NCI-H2107 (cell line): ENCODE measurements around the gene NKIRAS1.

ENCODE experiments used
- DNase-seq: peaks from one replicate; lab custom pipeline; 2025; lab: John Stamatoyannopoulos, UW

Gene NKIRAS1

DNA sequence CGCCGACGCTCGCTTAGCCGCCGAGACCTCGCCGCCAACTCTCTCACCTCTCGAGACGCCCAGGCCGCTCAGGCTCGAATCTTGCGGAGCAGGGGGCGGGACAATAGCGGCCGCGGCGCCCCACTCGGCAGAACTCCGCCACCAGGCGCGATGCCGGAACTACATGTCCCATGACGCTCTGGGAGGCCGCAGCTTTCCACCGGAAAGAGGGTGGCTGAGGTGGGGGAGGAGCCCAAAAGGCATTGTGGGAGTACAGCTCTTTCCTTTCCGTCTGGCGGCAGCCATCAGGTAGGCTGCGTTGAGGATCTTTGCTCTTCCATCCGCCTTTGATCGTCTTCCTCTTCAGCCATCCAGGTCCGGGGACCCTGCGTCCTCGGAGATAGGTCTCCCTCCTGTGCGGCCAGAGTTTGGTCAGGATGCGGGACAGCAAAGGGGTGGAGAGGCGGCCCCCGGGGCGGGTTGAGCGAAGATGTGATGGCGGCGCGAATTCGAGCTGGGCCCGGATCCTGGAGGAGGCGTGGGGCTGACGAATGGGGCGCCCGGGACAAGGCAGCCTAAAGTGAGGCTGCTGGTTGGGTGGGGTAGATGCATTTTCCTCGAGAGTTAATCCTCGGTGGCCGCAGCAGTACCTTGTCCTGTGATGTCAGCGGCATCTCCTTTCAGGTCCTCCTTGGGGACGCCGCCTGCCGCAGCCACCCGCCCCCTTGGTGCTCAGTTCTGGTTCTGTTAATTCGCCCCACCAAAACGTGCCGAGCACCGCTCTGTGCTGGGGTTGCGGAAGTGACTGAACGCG lies at the start of gene NKIRAS1, which contains the start of gene RPL15:
TSS of gene NKIRAS1 (minus strand) at position 105 of the 793 bp plus-strand sequence. CDS start 6,086 bp downstream, outside the sequence.
TSS of gene RPL15 (plus strand) at position 247 of the 793 bp plus-strand sequence. CDS start 728 bp downstream, outside the sequence.
- peak; percentile 66 for DNase-seq

DNA sequence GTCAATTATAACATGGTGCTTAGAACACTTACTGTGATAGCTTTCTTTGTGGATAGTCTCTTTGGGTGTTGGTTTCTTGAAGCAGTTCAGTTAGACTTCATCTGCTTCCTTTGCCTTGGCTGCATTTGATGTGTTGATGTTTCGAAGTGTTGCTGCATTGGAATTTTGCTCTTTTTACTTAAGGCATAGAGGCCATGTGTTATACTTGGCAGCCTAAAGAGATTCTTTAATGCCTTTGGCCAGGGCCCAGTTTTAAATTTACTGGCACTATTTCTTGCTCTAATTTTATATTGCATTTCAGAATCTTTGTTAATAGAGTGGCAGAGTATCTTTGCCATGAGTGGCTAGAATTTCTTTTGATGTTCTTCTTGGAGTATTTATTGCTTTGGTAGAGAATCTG lies 49.5 kb upstream of the NKIRAS1 start:
- no peak for DNase-seq

DNA sequence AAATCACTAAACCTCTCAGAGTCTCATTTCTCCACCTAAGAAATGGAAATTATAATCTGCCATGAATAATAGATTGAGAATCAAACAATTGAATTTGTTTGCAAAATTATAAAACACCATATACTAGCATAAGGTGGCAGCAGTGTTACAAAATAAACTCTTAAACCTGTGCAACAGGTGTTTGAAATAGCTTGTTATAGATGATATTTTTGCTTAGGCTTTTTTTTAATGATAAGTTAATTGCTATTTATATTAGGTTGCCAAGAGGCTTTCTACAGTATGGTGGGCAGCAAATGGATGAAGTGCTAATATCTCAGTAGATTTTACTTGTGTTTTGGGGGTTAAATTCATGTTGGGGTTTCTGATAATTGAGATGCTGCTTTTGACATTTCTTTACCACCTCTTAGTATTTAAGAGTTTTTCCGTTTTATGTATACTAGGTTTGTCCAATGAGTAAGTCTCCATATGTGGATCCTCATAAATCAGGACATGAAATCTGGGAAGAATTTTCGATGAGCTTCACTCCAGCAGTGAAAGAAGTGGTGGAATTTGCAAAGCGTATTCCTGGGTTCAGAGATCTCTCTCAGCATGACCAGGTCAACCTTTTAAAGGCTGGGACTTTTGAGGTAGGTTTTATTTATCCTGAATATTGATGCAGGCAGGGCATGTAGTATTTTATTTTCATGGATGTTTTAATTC lies 47.9 kb upstream of the NKIRAS1 start:
- no peak for DNase-seq

- DNase-seq, result no peak
Measured at GRCh38 chr3:23961913-23962312, 45.1 kb upstream of the NKIRAS1 start.

GRCh38 chr3:23961066-23961465 lies 44.3 kb upstream of the NKIRAS1 start:
- DNase-seq, result no peak

- DNase-seq, result no peak
Measured at GRCh38 chr3:23960649-23961048, 43.9 kb upstream of the NKIRAS1 start.

GRCh38 chr3:23959135-23959900 lies 42.5 kb upstream of the NKIRAS1 start:
- no peak for DNase-seq

DNA sequence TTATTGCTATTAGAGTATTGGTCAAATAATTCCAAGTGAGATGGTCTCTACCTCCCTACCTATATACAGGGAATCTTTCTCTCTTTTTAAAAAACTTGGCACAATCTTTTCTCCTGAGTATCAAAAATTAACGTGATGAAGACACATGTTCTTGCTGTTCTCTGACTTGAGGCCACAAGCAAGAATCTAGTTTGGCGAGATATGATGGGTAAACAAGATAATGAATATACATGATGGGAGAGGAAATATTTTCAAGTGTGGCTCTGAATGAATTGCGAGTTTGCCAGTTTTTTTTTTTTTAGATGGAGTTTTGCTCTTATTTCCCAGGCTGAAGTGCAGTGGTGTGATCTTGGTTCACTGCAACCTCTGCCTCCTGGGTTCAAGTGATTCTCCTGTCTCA lies 39.9 kb upstream of the NKIRAS1 start:
- no peak for DNase-seq

GRCh38 chr3:23954144-23954543 lies 37.4 kb upstream of the NKIRAS1 start:
- no peak for DNase-seq

- no peak for DNase-seq
Measured at GRCh38 chr3:23953523-23953922, 36.7 kb upstream of the NKIRAS1 start.

DNA sequence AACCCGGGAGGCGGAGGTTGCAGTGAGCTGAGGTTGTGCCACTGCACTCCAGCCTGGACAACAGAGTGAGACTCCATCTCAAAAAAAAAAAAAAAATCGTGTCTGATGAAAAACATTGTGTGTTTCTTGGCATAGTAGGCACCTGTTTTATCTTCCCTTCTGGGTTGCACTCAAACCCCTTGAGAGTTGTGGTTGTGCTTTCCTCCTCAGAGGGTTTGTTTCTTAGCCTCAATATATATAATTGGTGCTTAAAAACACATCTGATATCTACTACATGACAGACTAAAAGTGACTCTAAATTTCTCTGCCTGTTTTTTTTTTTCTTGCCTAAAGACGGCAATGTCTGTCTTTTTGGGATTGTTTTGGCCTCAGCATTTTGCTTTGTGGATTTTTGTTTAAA lies 35.9 kb upstream of the NKIRAS1 start:
- no peak for DNase-seq

DNA sequence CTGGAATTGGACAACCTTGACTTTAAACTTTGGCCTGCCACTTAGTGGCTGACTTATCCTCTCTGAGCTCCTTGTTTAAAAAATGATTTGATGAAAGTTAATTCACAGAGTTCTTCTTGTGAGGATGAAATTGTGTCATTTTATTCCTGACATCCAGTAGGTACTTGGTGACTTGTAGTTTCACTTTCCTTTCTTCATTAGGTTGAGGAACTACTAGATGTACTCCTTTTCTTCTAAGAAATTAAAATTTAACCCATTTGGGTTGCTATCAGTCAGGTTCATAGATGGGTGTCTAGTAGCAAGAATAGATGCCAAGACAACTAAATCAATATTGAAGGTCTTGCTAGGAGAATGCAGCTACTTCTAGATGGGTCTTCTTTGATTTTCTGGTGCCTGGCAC lies 33.5 kb upstream of the NKIRAS1 start:
- DNase-seq, result no peak

- DNase-seq, result no peak
Measured at GRCh38 chr3:23949784-23950183, 33.0 kb upstream of the NKIRAS1 start.

- DNase-seq, result no peak
Measured at GRCh38 chr3:23948761-23949160, 32.0 kb upstream of the NKIRAS1 start.

GRCh38 chr3:23945913-23946687 lies 29.3 kb upstream of the NKIRAS1 start:
- peak; percentile 78 for DNase-seq

DNA sequence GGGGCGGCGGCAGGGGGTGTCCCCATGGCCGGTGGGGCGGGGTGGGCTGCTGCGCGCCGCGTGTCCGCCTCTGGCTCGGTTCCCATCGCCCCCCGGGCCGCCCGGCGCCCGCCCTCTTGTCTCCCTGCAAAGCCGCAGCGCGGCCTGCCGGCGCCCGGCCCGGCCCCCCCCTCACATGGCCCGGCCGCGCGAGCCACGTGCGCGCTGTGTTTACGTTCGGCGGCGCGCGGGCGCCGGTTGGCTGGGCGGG lies 28.8 kb upstream of the NKIRAS1 start:
- DNase-seq, result no peak

DNA sequence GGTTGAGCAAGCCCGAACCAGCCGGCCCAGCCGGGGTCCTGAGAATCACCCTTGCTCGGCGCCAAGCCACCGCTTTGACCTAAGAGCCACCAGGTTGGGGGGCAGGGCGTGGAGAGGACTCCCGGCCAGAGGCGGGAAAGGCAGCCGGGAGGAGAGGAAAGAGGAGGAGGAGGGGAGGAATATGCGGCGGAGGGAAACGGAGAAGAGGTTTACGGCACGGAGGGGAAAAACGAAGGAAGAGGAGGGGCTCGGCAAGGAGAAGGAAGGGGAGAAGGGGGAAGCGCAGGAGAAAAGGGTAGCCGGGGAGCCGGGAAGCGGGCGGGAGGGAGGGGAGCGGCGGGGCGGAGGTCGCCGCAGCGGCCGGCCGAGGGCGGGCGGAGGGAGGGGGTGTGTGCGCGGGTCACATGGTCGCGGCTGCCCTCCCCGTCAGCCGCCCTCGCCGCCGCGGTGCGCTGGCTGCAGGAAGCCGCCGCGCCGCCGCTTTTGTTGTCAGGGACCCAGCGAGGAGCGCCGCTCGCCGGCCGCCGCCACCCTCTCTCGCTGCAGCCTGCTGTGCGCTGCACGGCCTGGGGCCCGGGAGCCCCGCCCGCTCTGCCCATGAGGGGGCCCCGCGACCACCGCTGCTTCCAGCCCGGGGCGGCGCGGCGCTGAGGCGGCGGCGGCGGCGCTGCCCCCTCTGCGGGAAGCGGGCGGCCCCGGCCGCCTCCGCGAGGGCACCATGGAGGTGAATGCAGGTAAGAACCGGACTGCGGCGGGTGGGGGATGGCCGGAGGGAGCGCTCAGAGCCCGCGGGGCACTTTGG lies 28.3 kb upstream of the NKIRAS1 start, which contains the start of gene NR1D2:
TSS of gene NR1D2 (plus strand) at position 426 of the 802 bp plus-strand sequence. CDS start at position 719, 293 bp downstream.
- DNase-seq, result peak; percentile 17

- DNase-seq, result no peak
Measured at GRCh38 chr3:23944007-23944783, 27.4 kb upstream of the NKIRAS1 start.

- no peak for DNase-seq
Measured at GRCh38 chr3:23942546-23942945, 25.8 kb upstream of the NKIRAS1 start.

DNA sequence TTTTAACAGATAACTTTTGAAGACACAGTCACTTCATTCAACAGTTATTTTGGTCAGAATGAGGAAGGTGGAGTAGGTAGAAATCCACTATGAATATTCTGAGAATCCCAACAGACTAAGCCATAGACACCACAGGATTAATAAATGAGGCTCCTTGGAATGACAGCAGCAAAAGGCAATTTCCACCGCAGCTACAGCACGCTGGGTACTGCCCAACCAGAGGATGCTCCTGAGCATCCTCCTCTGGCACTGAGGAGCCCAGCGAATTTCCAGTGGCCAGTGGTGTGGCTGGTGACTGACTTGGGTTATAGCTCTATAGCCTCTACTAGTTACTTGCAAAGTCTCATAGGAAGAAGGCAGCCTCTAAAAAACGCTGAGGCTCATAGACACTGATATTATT lies 24.6 kb upstream of the NKIRAS1 start:
- no peak for DNase-seq
